ENCODE measurements around the gene GABRP. TPM values are rescaled to one million over a fixed set of nuclear protein-coding genes. Genes with fewer than 3 reads are reported as not detected.

Gene GABRP
- total RNA-seq, 2 donors from 2014 or later, result not detected

DNA sequence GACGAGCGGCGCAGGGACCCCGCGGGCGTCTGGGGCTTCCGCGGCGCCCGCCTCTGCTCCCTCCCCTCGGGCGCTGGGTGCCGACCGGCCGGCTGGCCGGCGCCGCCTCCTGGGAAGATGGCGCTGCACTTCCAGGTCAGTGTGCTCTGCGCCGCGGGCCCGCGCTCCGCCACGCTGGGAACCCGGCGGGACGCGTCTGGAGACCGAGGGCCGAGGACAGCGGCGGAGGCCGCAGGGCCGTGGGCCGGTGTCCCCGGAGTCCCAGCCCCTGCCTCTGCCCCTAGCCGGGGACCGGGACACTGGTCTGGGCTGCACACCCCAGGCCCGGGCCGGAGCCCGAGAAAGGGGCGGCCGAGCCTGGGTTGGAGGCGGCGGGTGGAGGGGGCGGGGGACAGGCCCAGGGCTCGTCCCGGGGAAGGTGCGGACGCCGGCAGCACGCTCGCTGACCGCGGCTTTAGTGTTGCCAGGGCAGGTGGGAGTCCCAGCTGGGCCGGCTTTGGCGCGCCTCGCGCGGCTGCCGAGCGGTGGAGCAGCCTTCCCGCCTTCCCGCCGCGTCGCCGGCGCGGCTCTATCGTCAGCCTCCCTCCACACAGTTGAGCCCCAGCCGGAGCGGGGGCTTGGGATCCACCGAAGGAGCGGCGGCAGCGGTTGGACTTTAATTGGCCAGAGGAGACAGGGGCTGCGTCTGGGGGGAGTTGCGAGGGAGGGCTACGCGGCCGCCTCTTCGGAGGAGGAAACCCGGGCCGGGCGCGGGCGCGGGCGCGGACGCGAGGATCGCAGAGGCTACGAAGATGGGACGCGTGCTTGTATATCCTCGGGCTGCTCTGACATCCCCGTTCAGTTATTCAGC is 78.6 kb downstream of the GABRP start, which contains the start of gene RANBP17:
TSS of gene RANBP17 (plus strand) at position 102 of the 850 bp plus-strand sequence.
- no peak within 1 kb of the TSS for H3K4me3 Mint-ChIP-seq
- H3K9me3 ChIP-seq (ENCODE audit: control insufficient read depth, low read length, poor library complexity, severe bottlenecking), result no peaks in the 10 kb centered on the region
- H3K4me1 Mint-ChIP-seq, result no peaks in the 10 kb centered on the region
- ATAC-seq (no peak), DNase-seq (no peak)
- no peak within 1 kb of the TSS for H3K27ac Mint-ChIP-seq
- H3K27me3 Mint-ChIP-seq, result peaks cover 10% of the 10 kb centered on the region
- H3K36me3 Mint-ChIP-seq (ENCODE audit: low read depth), result peaks cover 2% of the 10 kb centered on the region

DNA sequence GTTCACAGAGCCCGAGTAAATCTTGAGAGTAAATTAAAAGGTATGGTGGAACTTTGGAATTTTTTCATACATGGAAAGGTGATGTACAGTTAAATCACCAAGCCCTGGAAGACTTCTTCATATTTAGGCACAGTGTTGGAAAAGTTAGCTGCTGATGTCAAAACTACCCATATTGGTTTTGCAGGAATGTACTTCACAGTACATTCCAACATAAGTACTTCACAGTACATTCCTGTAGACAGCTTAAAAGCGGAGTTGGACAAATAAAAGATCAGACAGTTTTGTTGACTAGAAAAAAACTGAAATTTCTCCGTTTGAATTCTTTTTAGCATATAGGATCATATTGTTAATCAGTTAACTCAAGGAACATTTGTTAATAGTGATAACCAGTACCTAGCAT is 80.1 kb downstream of the GABRP start:
- ATAC-seq, result no peak
- DNase-seq, result no peak
- Mint-ChIP-seq H3K36me3 (ENCODE audit: low read depth) (peaks cover 2% of the 10 kb centered on the region), H3K4me3 (no peak overlapping the region), H3K4me1 (no peaks in the 10 kb centered on the region), H3K27ac (no peak overlapping the region), H3K27me3 (peaks cover 10% of the 10 kb centered on the region)
- H3K9me3 ChIP-seq (ENCODE audit: control insufficient read depth, low read length, poor library complexity, severe bottlenecking), result no peaks in the 10 kb centered on the region

Other genes starting within 250 kb of the GABRP start
- not detected for gene RANBP17, start 78.3 kb downstream of the GABRP start, total RNA-seq